Aortic smooth muscle cell (primary cell): ENCODE measurements around the gene SEL1L2. TPM values are rescaled to one million over a fixed set of nuclear protein-coding genes. Genes with fewer than 3 reads are reported as not detected.

ENCODE experiments used
- total RNA-seq: library from RNA; depleted of rRNA; stranded (reverse); fragments of >200 nt; gene quantifications from 2 replicates; pipeline ENCODE4 v1.2.3, GENCODE V29; 2014

Gene SEL1L2
- not detected in 2 replicates for total RNA-seq

GRCh38 chr20:13990465-13990864 lies at the start of gene SEL1L2:
TSS of gene SEL1L2 (minus strand) at chr20:13990614. CDS start at chr20:13990534, 80 bp downstream.

DNA sequence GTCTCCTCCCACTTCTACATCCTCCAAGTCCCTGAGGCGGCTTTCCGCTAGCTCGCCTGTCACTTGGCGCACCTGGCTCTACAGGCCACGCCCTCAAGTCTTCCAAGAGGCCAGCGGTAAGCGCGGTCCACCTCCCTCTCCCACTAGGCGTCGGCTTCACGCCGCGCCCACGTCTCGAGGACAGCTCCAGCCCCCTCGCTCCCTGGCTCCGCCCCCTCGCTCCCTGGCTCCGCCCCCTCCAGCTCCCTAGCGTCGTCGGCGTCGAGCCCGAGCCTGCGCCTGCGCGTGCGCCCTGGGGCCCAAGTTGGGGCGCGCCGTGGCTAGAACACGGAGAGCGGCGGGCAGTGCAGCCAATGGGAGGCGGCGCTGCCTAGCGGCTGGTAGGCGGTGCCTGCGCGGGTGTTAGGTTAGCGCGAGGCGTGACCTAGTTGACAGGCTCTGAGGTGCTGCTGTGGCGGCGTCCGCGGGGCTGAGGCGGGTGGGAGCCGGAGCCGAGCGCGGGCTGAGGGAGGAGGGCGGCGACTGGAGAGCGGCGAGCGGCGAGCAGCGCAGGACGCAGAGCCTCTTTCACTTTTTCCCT lies 4.8 kb upstream of the SEL1L2 start, which contains the start of gene MACROD2:
TSS of gene MACROD2 (plus strand) at position 431 of the 580 bp plus-strand sequence.

Other genes with a start within 250 kb of the SEL1L2 start
- 17.0 and 19.4 TPM in 2 replicates for gene ESF1, start 205.7 kb downstream of the SEL1L2 start, total RNA-seq
- 13.2 and 17.2 TPM in 2 replicates for gene NDUFAF5, start 205.6 kb downstream of the SEL1L2 start, total RNA-seq
- gene MACROD2, start 4.9 kb upstream of the SEL1L2 start, total RNA-seq: 0.40 and 0.56 TPM in 2 replicates